GM18505 (cell line): Measurements from ENCODE around the gene MERTK.

Experiments
- ATAC-seq: cut with Tn5 transposase; IDR thresholded peaks from one replicate; pipeline ENCODE4 v1.9.1; 2021; ENCODE audit not compliant: unreplicated experiment
- POLR2A ChIP-seq: IDR thresholded peaks from 4 replicates; pipeline ENCODE4 v1.6.1; 2011; ENCODE audit warnings: borderline replicate concordance; ENCODE audit not compliant: insufficient read depth, insufficient read length; ENCODE audit errors: extremely low read depth

Gene MERTK

GRCh38 chr2:112073875-112074274 is 175.5 kb downstream of the MERTK start:
- ATAC-seq: no peak
- no peak for TF ChIP-seq POLR2A

DNA sequence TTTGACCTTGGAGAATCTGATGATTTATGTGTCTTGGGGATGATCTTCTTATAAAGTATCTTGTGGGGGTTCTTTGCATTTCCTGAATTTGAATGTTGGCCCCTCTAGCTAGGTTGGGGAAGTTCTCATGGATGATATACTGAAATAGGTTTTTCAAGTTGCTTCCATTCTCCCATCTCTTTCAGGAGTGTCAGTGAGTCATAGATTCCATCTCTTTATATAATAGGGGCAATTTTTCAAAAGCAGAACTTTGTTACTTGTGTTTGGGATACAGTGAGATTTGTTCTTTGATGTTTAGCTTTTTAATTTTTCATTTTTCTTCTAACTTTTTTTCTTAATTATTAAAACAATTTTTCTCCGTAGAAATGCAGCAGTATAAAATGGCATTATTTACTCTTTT is 176.1 kb downstream of the MERTK start:
- no peak for TF ChIP-seq POLR2A
- no peak for ATAC-seq

DNA sequence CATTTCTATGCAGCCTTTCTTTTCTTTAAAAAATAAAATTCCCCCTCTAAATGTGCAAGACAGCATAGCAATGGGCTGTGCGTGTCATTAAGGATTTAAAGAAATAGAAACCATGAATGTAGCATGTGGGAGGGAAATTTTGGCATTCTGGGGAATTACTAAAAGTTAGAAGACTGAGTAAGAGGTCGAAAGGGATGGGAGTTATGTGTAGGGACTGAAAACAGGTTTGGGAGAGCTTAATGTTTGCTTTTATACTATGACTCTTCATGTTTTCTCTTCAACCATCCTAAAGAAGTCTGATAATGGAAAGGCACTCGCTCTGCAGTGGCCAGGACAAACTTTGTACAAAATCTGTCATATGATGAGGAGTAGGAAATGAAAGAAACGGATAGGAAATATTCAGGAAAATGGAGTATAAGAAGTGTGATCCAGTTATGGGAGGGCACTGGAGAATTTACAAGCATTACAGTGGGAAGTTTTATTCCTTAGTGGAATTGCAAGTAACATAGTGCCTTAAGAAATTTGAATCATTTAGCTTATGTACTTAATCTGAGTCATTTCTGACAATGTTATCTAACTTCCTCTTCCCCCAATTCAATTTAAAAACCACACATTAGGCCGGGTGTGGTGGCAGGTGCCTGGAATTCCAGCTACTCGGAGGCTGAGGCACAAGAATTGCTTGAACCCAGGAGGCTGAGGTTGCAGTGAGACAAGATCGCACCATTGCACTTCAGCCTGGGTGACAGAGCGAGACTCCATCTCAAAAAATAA is 177.3 kb downstream of the MERTK start:
- TF ChIP-seq POLR2A: no peak
- no peak for ATAC-seq

DNA sequence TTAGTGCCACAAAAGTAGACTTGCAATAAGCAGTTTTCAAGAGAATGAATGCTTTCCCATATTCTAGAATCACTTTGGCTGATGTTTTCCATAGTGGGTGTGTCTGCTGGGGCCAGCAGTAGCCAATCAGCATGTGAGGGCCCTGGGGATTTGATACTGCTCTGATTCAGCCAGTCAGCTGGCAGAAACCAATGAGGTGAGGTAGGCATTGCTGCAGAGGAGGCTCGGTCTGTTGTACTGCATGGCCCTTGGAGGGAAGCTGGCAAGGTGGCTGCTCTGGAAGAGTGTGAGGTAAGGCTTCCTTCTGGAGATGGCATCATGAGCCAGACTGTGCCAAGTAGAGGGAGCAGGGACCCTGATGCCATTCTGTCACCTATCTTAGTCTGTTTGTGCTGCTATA is 179.4 kb downstream of the MERTK start:
- ATAC-seq: no peak
- TF ChIP-seq POLR2A: no peak
